HCT116 (cell line): Measurements from ENCODE around the gene COL5A1. TPM values are rescaled to one million over a fixed set of nuclear protein-coding genes. Genes with fewer than 3 reads are reported as not detected.

Experiments
- ATAC-seq: fragments of 200-7000 bp; cut with Tn5 transposase; 2 replicates; pipeline ENCODE4 v1.9.1; 2020; ENCODE audit warnings: mild to moderate bottlenecking, moderate library complexity
- BruUV-seq: library from RNA; stranded (reverse); fragments of 400-500 nt; replicated peaks from 2 replicates; lab custom pipeline; 2021; lab: Mats Ljungman, UMichigan
- CTCF ChIA-PET: fragments of 300-600 bp; sonication (Branson Sonifier 250); formaldehyde crosslinking; loops from one replicate; lab custom pipeline; 2021; ENCODE audit warnings: antibody characterized with exemption; lab: Charles Lee
- POLR2A ChIA-PET: fragments of 300-600, 350-600 bp; sonication (Branson Sonifier 250); formaldehyde crosslinking; loops from one replicate; lab custom pipeline; 2021; ENCODE audit warnings: antibody characterized with exemption; lab: Charles Lee
- RAD21 ChIA-PET, 2 experiments: fragments of 300-600 bp; sonication (Branson Sonifier 250); formaldehyde crosslinking; loops; one replicate each; lab custom pipeline; 2023; ENCODE audit warnings: low total read pairs in 2 of 2; ENCODE audit not compliant: uncharacterized antibody in 2 of 2, unreplicated experiment in 2 of 2, low non-redundant PET in 1 of 2; lab: Charles Lee
- DNase-seq: peaks from one replicate; pipeline ENCODE4 v3.0.0-alpha.2; 2010; ENCODE audit warnings: low read depth, low spot score
- H2AFZ ChIP-seq: fragments of 200-600 bp; shearing (Covaris generic), sonication (generic); 2 replicates; pipeline ENCODE4 v1.6.1; 2017; ENCODE audit warnings: low read depth, mixed run types, mixed read lengths, antibody characterized with exemption, low read length; ENCODE audit not compliant: poor library complexity, severe bottlenecking
- H3K27ac ChIP-seq: 2 replicates; pipeline ENCODE4 v1.5.1; 2012; ENCODE audit warnings: low read depth, low read length
- H3K27me3 ChIP-seq: fragments of 200-600 bp; sonication (generic); 2 replicates; pipeline ENCODE4 v1.6.1; 2016; ENCODE audit warnings: mixed run types, low read length, mixed read lengths; ENCODE audit not compliant: insufficient read depth
- H3K36me3 ChIP-seq, 2 experiments: fragments of 200-500 bp in 1 of 2; fragments of 200-600 bp in 1 of 2; sonication (Bioruptor generic) in 1 of 2; sonication (generic) in 1 of 2; 2 replicates each; pipeline versions ENCODE4 v1.5.1 to v1.6.1; 2014 to 2016; ENCODE audit warnings: low read length in 2 of 2, inconsistent platforms in 1 of 2, mixed read lengths in 1 of 2, mixed run types in 1 of 2; ENCODE audit not compliant: insufficient read depth in 2 of 2, control insufficient read depth in 1 of 2
- H3K4me1 ChIP-seq, 2 experiments: fragments of 200-600 bp in 1 of 2; sonication (generic) in 1 of 2; 2 replicates each; pipeline versions ENCODE4 v1.5.1 to v1.6.1; 2012 to 2017; ENCODE audit warnings: low read length in 2 of 2, inconsistent platforms in 1 of 2, mild to moderate bottlenecking in 1 of 2, mixed read lengths in 1 of 2, mixed run types in 1 of 2, moderate library complexity in 1 of 2; ENCODE audit not compliant: insufficient read depth in 2 of 2, control insufficient read depth in 1 of 2
- H3K4me2 ChIP-seq: fragments of 200-600 bp; sonication (generic); 2 replicates; pipeline ENCODE4 v1.6.1; 2017; ENCODE audit warnings: mixed run types, low read length, mixed read lengths
- H3K4me3 ChIP-seq, 2 experiments: fragments of 200-600 bp in 1 of 2; sonication (generic) in 1 of 2; replicated peaks in 1 of 2; 2 replicates each; pipeline ENCODE4 v1.5.1; 2011 to 2016; ENCODE audit warnings: low read length in 2 of 2, control low read depth in 1 of 2, low read depth in 1 of 2, mild to moderate bottlenecking in 1 of 2, mixed read lengths in 1 of 2, mixed run types in 1 of 2
- H3K79me2 ChIP-seq: fragments of 200-600 bp; sonication (generic); 2 replicates; pipeline ENCODE4 v1.6.1; 2017; ENCODE audit warnings: mild to moderate bottlenecking, mixed run types, low read length, moderate library complexity, mixed read lengths; ENCODE audit not compliant: insufficient read depth
- H3K9ac ChIP-seq: fragments of 200-600 bp; sonication (generic); 2 replicates; pipeline ENCODE4 v1.6.1; 2016; ENCODE audit warnings: low read length, mixed read lengths
- H3K9me2 ChIP-seq: fragments of 200-600 bp; sonication (generic), shearing (Covaris generic); 2 replicates; pipeline ENCODE4 v1.6.1; 2017; ENCODE audit warnings: mixed run types, mild to moderate bottlenecking, moderate library complexity; ENCODE audit not compliant: insufficient read depth
- H3K9me3 ChIP-seq, 2 experiments: fragments of 200-500 bp in 1 of 2; fragments of 200-600 bp in 1 of 2; sonication (Bioruptor generic) in 1 of 2; sonication (generic) in 1 of 2; 2 replicates each; pipeline ENCODE4 v1.6.1; 2014 to 2017; ENCODE audit warnings: low read length in 2 of 2, mixed read lengths in 2 of 2, inconsistent platforms in 1 of 2, low read depth in 1 of 2, mild to moderate bottlenecking in 1 of 2, mixed run types in 1 of 2, moderate library complexity in 1 of 2; ENCODE audit not compliant: control insufficient read depth in 1 of 2, insufficient read depth in 1 of 2
- H4K20me1 ChIP-seq: fragments of 200-600 bp; sonication (generic), shearing (Covaris generic); 2 replicates; pipeline ENCODE4 v1.6.1; 2017; ENCODE audit warnings: mixed run types, mild to moderate bottlenecking, moderate library complexity; ENCODE audit not compliant: insufficient read depth
- CBX3 ChIP-seq: IDR thresholded peaks from 2 replicates; pipeline ENCODE4 v1.6.1; 2012; ENCODE audit warnings: low read depth
- CTCF ChIP-seq, 3 experiments: fragments of 200-600 bp in 1 of 3; sonication (generic) in 1 of 3; IDR thresholded peaks in 2 of 3; conservative IDR thresholded peaks in 1 of 3; 2 replicates each; pipeline ENCODE4 v1.5.1; 2012 to 2017; ENCODE audit warnings: low read depth in 2 of 3, low read length in 2 of 3, antibody characterized with exemption in 1 of 3, borderline replicate concordance in 1 of 3, control low read depth in 1 of 3, mild to moderate bottlenecking in 1 of 3, mixed read lengths in 1 of 3, mixed run types in 1 of 3, moderate library complexity in 1 of 3; ENCODE audit not compliant: insufficient read depth in 1 of 3
- EGR1 ChIP-seq: IDR thresholded peaks from 2 replicates; pipeline ENCODE4 v1.6.1; 2012; ENCODE audit warnings: low read depth
- EZH2 ChIP-seq: fragments of 200-600 bp; sonication (generic); IDR thresholded peaks from 2 replicates; pipeline ENCODE4 v1.6.1; 2017; ENCODE audit warnings: antibody characterized with exemption, mixed run types
- EZH2phosphoT487 ChIP-seq: fragments of 200-600 bp; IDR thresholded peaks from 2 replicates; pipeline ENCODE4 v1.6.1; 2018; ENCODE audit warnings: antibody characterized with exemption, borderline replicate concordance
- FOSL1 ChIP-seq: IDR thresholded peaks from 2 replicates; pipeline ENCODE4 v1.6.1; 2012; ENCODE audit warnings: low read depth
- JUND ChIP-seq: IDR thresholded peaks from 2 replicates; pipeline ENCODE4 v1.6.1; 2012
- POLR2A ChIP-seq: IDR thresholded peaks from 2 replicates; pipeline ENCODE4 v1.7.0; 2011; ENCODE audit warnings: borderline replicate concordance; ENCODE audit not compliant: insufficient read depth, insufficient read length; ENCODE audit errors: extremely low read depth
- RAD21 ChIP-seq: IDR thresholded peaks from 2 replicates; pipeline ENCODE4 v1.6.1; 2012; ENCODE audit warnings: low read depth, mild to moderate bottlenecking
- SIN3A ChIP-seq: IDR thresholded peaks from 2 replicates; pipeline ENCODE4 v1.6.1; 2012; ENCODE audit warnings: low read depth
- SP1 ChIP-seq: IDR thresholded peaks from 2 replicates; pipeline ENCODE4 v1.6.1; 2012; ENCODE audit warnings: low read depth
- YY1 ChIP-seq: IDR thresholded peaks from 2 replicates; pipeline ENCODE4 v1.6.1; 2011; ENCODE audit warnings: low read length, low read depth, moderate library complexity, mild to moderate bottlenecking; ENCODE audit not compliant: insufficient replicate concordance; ENCODE audit errors: extremely low read depth
- ZFX ChIP-seq: fragments of 450-650 bp; IDR thresholded peaks from 2 replicates; pipeline ENCODE4 v1.6.1; 2017
- ZNF274 ChIP-seq: fragments of 200-500 bp; sonication (Bioruptor generic); IDR thresholded peaks from 2 replicates; pipeline ENCODE4 v1.6.1; 2014; ENCODE audit warnings: mild to moderate bottlenecking, low read depth, low read length, inconsistent platforms
- intact Hi-C: fragments of 100-400 bp; cut with micrococcal nuclease; formaldehyde crosslinking; loops from 2 replicates; pipeline ENCODE4 v1.10.0; 2022
- total RNA-seq: library from RNA; stranded (reverse); gene quantifications from one replicate; pipeline ENCODE4 v1.2.1, GENCODE V29; 2021; ENCODE audit not compliant: unreplicated experiment
- TF ChIP-seq, protein P1 (sequence below): IDR thresholded peaks from 2 replicates; pipeline ENCODE4 v1.6.1; 2012
- TF ChIP-seq, protein P2 (sequence below): IDR thresholded peaks from 2 replicates; pipeline ENCODE4 v1.6.1; 2012; ENCODE audit warnings: low read depth
- TF ChIP-seq, protein P3 (sequence below): IDR thresholded peaks from 2 replicates; pipeline ENCODE4 v1.6.1; 2011; ENCODE audit warnings: mild to moderate bottlenecking, low read length, moderate library complexity; ENCODE audit not compliant: insufficient replicate concordance; ENCODE audit errors: extremely low read depth

Gene COL5A1
- total RNA-seq, 1 experiment from 2014 or later, result 0.30 TPM

DNA sequence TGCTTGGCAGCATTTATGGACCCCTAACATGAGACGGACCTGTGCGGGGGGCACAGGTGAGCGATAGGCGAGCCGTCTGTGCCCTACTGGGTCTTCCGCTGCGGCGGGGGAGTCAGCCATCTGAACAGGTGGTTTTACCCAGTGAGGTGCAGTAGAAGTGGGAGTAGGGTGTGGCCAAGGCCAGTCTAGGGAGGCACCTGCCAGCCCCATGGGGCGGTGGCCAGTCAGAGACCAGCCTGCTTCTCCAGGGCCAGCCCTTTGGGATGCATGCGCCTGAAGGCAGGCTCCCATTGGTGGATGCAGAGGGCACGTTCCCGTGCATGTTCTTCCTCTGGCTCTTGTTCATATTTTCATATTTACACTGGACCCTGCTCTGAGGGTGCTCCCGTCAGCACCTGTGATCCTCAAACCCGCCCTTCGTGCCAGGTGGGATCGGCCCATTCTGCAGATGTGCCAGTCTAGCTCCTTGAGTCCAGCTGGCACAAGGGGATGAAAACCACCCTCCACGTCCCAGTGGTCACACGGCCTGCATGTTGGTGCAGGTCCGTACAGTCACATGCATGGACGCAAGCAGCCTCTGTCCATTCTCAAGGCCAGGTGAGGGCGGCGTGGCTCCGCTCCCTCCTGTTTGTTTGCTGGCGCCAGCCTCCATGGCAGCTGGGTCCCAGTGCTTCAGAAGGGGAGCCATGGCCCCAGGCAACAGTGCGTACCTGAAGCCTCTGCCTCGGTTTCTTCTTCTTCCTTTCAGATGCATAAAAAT is 9.0 kb downstream of the COL5A1 start:
- intact Hi-C loops, result no loop called here

More for the DNA sequence above, 9.0 kb downstream of the COL5A1 start:
- no peaks in the 10 kb centered on the region for H3K9me3 ChIP-seq
- TF ChIP-seq, protein P1, sequence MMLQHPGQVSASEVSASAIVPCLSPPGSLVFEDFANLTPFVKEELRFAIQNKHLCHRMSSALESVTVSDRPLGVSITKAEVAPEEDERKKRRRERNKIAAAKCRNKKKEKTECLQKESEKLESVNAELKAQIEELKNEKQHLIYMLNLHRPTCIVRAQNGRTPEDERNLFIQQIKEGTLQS, result no peak
- TF ChIP-seq ZFX, result no peak
- TF ChIP-seq EGR1, result no peak
- TF ChIP-seq SIN3A, result no peak
- TF ChIP-seq, protein P2, sequence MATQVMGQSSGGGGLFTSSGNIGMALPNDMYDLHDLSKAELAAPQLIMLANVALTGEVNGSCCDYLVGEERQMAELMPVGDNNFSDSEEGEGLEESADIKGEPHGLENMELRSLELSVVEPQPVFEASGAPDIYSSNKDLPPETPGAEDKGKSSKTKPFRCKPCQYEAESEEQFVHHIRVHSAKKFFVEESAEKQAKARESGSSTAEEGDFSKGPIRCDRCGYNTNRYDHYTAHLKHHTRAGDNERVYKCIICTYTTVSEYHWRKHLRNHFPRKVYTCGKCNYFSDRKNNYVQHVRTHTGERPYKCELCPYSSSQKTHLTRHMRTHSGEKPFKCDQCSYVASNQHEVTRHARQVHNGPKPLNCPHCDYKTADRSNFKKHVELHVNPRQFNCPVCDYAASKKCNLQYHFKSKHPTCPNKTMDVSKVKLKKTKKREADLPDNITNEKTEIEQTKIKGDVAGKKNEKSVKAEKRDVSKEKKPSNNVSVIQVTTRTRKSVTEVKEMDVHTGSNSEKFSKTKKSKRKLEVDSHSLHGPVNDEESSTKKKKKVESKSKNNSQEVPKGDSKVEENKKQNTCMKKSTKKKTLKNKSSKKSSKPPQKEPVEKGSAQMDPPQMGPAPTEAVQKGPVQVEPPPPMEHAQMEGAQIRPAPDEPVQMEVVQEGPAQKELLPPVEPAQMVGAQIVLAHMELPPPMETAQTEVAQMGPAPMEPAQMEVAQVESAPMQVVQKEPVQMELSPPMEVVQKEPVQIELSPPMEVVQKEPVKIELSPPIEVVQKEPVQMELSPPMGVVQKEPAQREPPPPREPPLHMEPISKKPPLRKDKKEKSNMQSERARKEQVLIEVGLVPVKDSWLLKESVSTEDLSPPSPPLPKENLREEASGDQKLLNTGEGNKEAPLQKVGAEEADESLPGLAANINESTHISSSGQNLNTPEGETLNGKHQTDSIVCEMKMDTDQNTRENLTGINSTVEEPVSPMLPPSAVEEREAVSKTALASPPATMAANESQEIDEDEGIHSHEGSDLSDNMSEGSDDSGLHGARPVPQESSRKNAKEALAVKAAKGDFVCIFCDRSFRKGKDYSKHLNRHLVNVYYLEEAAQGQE, result no peak
- TF ChIP-seq ZNF274, result no peak
- TF ChIP-seq, protein P3, sequence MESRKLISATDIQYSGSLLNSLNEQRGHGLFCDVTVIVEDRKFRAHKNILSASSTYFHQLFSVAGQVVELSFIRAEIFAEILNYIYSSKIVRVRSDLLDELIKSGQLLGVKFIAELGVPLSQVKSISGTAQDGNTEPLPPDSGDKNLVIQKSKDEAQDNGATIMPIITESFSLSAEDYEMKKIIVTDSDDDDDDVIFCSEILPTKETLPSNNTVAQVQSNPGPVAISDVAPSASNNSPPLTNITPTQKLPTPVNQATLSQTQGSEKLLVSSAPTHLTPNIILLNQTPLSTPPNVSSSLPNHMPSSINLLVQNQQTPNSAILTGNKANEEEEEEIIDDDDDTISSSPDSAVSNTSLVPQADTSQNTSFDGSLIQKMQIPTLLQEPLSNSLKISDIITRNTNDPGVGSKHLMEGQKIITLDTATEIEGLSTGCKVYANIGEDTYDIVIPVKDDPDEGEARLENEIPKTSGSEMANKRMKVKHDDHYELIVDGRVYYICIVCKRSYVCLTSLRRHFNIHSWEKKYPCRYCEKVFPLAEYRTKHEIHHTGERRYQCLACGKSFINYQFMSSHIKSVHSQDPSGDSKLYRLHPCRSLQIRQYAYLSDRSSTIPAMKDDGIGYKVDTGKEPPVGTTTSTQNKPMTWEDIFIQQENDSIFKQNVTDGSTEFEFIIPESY, result no peak
- no peak for TF ChIP-seq JUND
- no peak for TF ChIP-seq RAD21
- TF ChIP-seq EZH2phosphoT487, result no peak
- no peak for TF ChIP-seq SP1
- TF ChIP-seq EZH2, result no peak
- no peak for TF ChIP-seq CBX3
- no peak for TF ChIP-seq YY1
- no peak for TF ChIP-seq CTCF (IDR thresholded peaks at IDR 0.05 in 2 of 3, conservative IDR thresholded peaks at IDR 0.05 in 1 of 3; ENCODE audit: borderline replicate concordance in 1 of 3, insufficient read depth in 1 of 3, low read depth in 2 of 3, low read length in 2 of 3)
- TF ChIP-seq FOSL1, result no peak
- TF ChIP-seq POLR2A, result no peak
- TF ChIP-seq, all 23 proteins: peak for 0
- ATAC-seq (no peak), DNase-seq (no peak)
- ChIA-PET POLR2A (no interaction called here), RAD21 (no interaction called here), CTCF (no interaction called here)
- H3K36me3 ChIP-seq, result no peaks in the 10 kb centered on the region
- no peaks in the 10 kb centered on the region for H3K9me2 ChIP-seq
- H3K9ac ChIP-seq, result no peak overlapping the region
- no peaks in the 10 kb centered on the region for H3K79me2 ChIP-seq
- no peak overlapping the region for H3K4me2 ChIP-seq
- no peak overlapping the region for H3K4me3 ChIP-seq
- H2AFZ ChIP-seq, result no peak overlapping the region
- H4K20me1 ChIP-seq, result no peaks in the 10 kb centered on the region
- BruUV-seq, result no TSS peak
- H3K27ac ChIP-seq, result no peak overlapping the region
- H3K4me1 ChIP-seq, result peaks cover 0 to 11% of the 10 kb centered on the region in 2 experiments; a peak in 3 of 4 replicates
- H3K27me3 ChIP-seq, result no peaks in the 10 kb centered on the region; the same call in 1 of the 2 replicates
